SJSA1 (cell line): ENCODE measurements around the gene SOX13. TPM values are rescaled to one million over a fixed set of nuclear protein-coding genes. Genes with fewer than 3 reads are reported as not detected.

Experiments
- DNase-seq, 2 experiments: peaks; one replicate each; pipeline ENCODE4 v3.0.0-alpha.2; 2015 to 2020; ENCODE audit warnings: low spot score in 2 of 2, low read depth in 1 of 2
- H3K27ac ChIP-seq: fragments of 250-450 bp; sonication (Bioruptor Pico); 2 replicates; pipeline ENCODE4 v1.5.1; 2020; ENCODE audit warnings: mild to moderate bottlenecking, moderate library complexity
- H3K27me3 ChIP-seq: fragments of 250-450 bp; sonication (Bioruptor Pico); replicated peaks from 2 replicates; pipeline ENCODE4 v1.5.1; 2020; ENCODE audit warnings: mild to moderate bottlenecking, moderate library complexity
- H3K36me3 ChIP-seq: fragments of 250-450 bp; sonication (Bioruptor Pico); 2 replicates; pipeline ENCODE4 v1.5.1; 2020; ENCODE audit warnings: mild to moderate bottlenecking
- H3K4me1 ChIP-seq: fragments of 250-450 bp; sonication (Bioruptor Pico); replicated peaks from 2 replicates; pipeline ENCODE4 v1.6.1; 2021; ENCODE audit warnings: mild to moderate bottlenecking
- H3K4me3 ChIP-seq: fragments of 250-450 bp; sonication (Bioruptor Pico); 2 replicates; pipeline ENCODE4 v1.5.1; 2020; ENCODE audit warnings: mild to moderate bottlenecking
- H3K9me3 ChIP-seq: fragments of 250-450 bp; sonication (Bioruptor Pico); replicated peaks from 2 replicates; pipeline ENCODE4 v1.5.1; 2020; ENCODE audit warnings: mild to moderate bottlenecking
- total RNA-seq: library from RNA; depleted of rRNA; stranded (reverse); fragments of >200 nt; shearing (Covaris generic); gene quantifications from 2 replicates; pipeline ENCODE4 v1.2.3, GENCODE V29; 2014; rRNA removed

SOX13 gene
- 9.0 and 15.5 TPM in 2 replicates for total RNA-seq

- no peaks in the 10 kb centered on the region for H3K27me3 ChIP-seq
- peaks cover 48% of the 10 kb centered on the region for H3K4me1 ChIP-seq
- peak within 1 kb of the TSS; percentile 41; the same call in 1 of the 2 replicates for H3K27ac ChIP-seq
- H3K4me3 ChIP-seq, result peak within 1 kb of the TSS; percentile 75
- no peaks in the 10 kb centered on the region; the same call in 1 of the 2 replicates for H3K9me3 ChIP-seq
- DNase-seq, result peak; percentile 88 to 91
- peaks cover 8% of the 10 kb centered on the region; the same call in 1 of the 2 replicates for H3K36me3 ChIP-seq
Measured at GRCh38 chr1:204072931-204073836, at the start of gene SOX13. Gene SOX13 (plus strand): TSS chr1:204073115. CDS start chr1:204112916, 39,801 bp downstream.

GRCh38 chr1:204025917-204026707, 46.8 kb upstream of the SOX13 start:
- H3K27me3 ChIP-seq, result no peaks in the 10 kb centered on the region
- H3K27ac ChIP-seq, result no peak overlapping the region
- no peak overlapping the region for H3K4me3 ChIP-seq
- DNase-seq, result no peak
- no peaks in the 10 kb centered on the region for H3K36me3 ChIP-seq
- no peaks in the 10 kb centered on the region for H3K4me1 ChIP-seq
- H3K9me3 ChIP-seq, result no peaks in the 10 kb centered on the region

GRCh38 chr1:204027446-204027845, 45.5 kb upstream of the SOX13 start:
- H3K36me3 ChIP-seq, result no peaks in the 10 kb centered on the region
- H3K27ac ChIP-seq, result no peak overlapping the region
- no peak overlapping the region for H3K4me3 ChIP-seq
- no peaks in the 10 kb centered on the region for H3K9me3 ChIP-seq
- no peaks in the 10 kb centered on the region for H3K27me3 ChIP-seq
- no peaks in the 10 kb centered on the region for H3K4me1 ChIP-seq
- DNase-seq, result no peak

- Histone ChIP-seq H3K4me1 (no peaks in the 10 kb centered on the region), H3K27me3 (no peaks in the 10 kb centered on the region), H3K36me3 (no peaks in the 10 kb centered on the region), H3K27ac (no peak overlapping the region), H3K4me3 (no peak overlapping the region), H3K9me3 (no peaks in the 10 kb centered on the region)
- no peak for DNase-seq
Measured at GRCh38 chr1:204029016-204029415, 43.9 kb upstream of the SOX13 start.

- DNase-seq, result no peak
- Histone ChIP-seq H3K27me3 (no peaks in the 10 kb centered on the region), H3K4me1 (no peaks in the 10 kb centered on the region), H3K9me3 (no peaks in the 10 kb centered on the region), H3K27ac (no peak overlapping the region), H3K4me3 (no peak overlapping the region), H3K36me3 (no peaks in the 10 kb centered on the region)
Measured at GRCh38 chr1:204031098-204031710, 41.7 kb upstream of the SOX13 start.

GRCh38 chr1:204032642-204033235, 40.2 kb upstream of the SOX13 start:
- no peak for DNase-seq
- Histone ChIP-seq H3K27me3 (no peaks in the 10 kb centered on the region), H3K4me1 (no peaks in the 10 kb centered on the region)

GRCh38 chr1:204033306-204033705, 39.6 kb upstream of the SOX13 start:
- Histone ChIP-seq H3K27ac (no peak overlapping the region), H3K36me3 (no peaks in the 10 kb centered on the region), H3K4me1 (no peaks in the 10 kb centered on the region), H3K27me3 (no peaks in the 10 kb centered on the region), H3K9me3 (no peaks in the 10 kb centered on the region), H3K4me3 (no peak overlapping the region)
- no peak for DNase-seq

More at GRCh38 chr1:204032642-204033235, 40.2 kb upstream of the SOX13 start:
- no peaks in the 10 kb centered on the region for H3K36me3 ChIP-seq
- no peaks in the 10 kb centered on the region for H3K9me3 ChIP-seq
- no peak overlapping the region for H3K27ac ChIP-seq
- H3K4me3 ChIP-seq, result no peak overlapping the region

GRCh38 chr1:204036882-204037655, 35.8 kb upstream of the SOX13 start:
- Histone ChIP-seq H3K4me1 (no peaks in the 10 kb centered on the region), H3K9me3 (no peaks in the 10 kb centered on the region), H3K36me3 (no peaks in the 10 kb centered on the region), H3K27me3 (no peaks in the 10 kb centered on the region), H3K4me3 (no peak overlapping the region), H3K27ac (no peak overlapping the region)
- no peak for DNase-seq

GRCh38 chr1:204041232-204041767, 31.6 kb upstream of the SOX13 start:
- Histone ChIP-seq H3K9me3 (no peaks in the 10 kb centered on the region), H3K4me3 (no peak overlapping the region), H3K27ac (no peak overlapping the region), H3K36me3 (no peaks in the 10 kb centered on the region), H3K4me1 (peaks cover 12% of the 10 kb centered on the region), H3K27me3 (no peaks in the 10 kb centered on the region)
- DNase-seq, result no peak

- H3K4me3 ChIP-seq, result no peak overlapping the region
Measured at GRCh38 chr1:204041803-204042505, 31.0 kb upstream of the SOX13 start.

GRCh38 chr1:204042516-204042915, 30.4 kb upstream of the SOX13 start:
- peaks cover 12% of the 10 kb centered on the region for H3K4me1 ChIP-seq
- H3K9me3 ChIP-seq, result no peaks in the 10 kb centered on the region
- no peaks in the 10 kb centered on the region for H3K27me3 ChIP-seq
- DNase-seq, result no peak
- no peaks in the 10 kb centered on the region for H3K36me3 ChIP-seq
- no peak overlapping the region for H3K4me3 ChIP-seq
- no peak overlapping the region for H3K27ac ChIP-seq

More at GRCh38 chr1:204041803-204042505, 31.0 kb upstream of the SOX13 start:
- DNase-seq, result no peak
- no peaks in the 10 kb centered on the region for H3K36me3 ChIP-seq
- peaks cover 12% of the 10 kb centered on the region for H3K4me1 ChIP-seq
- no peaks in the 10 kb centered on the region for H3K27me3 ChIP-seq
- no peak overlapping the region for H3K27ac ChIP-seq
- no peaks in the 10 kb centered on the region for H3K9me3 ChIP-seq

- no peak for DNase-seq
- H3K27me3 ChIP-seq, result no peaks in the 10 kb centered on the region
- no peaks in the 10 kb centered on the region for H3K36me3 ChIP-seq
- H3K9me3 ChIP-seq, result no peaks in the 10 kb centered on the region
- no peak overlapping the region for H3K4me3 ChIP-seq
- no peak overlapping the region for H3K27ac ChIP-seq
- peaks cover 20% of the 10 kb centered on the region for H3K4me1 ChIP-seq
Measured at GRCh38 chr1:204043680-204044079, 29.2 kb upstream of the SOX13 start.
